Breast epithelium (tissue), 3 donors: ENCODE results near the gene INTS4.
"Not testable (repeated sequence)": the region's sequence is repeated elsewhere in the genome, so short reads cannot be mapped to it uniquely, and the experiment has no call there.

ENCODE experiments used
- POLR2A ChIP-seq: fragments of 450-650 bp; IDR thresholded peaks from one replicate; pipeline ENCODE4 v1.6.1; 2016; ENCODE audit warnings: antibody characterized with exemption, mild to moderate bottlenecking, moderate library complexity
- TF ChIP-seq, protein P1 (sequence below), 3 donors: fragments of 450-650 bp; IDR thresholded peaks; one replicate each; pipeline ENCODE4 v1.5.1; 2016 to 2017; ENCODE audit warnings: antibody characterized with exemption in 3 of 3, mild to moderate bottlenecking in 3 of 3, moderate library complexity in 3 of 3

DNA sequence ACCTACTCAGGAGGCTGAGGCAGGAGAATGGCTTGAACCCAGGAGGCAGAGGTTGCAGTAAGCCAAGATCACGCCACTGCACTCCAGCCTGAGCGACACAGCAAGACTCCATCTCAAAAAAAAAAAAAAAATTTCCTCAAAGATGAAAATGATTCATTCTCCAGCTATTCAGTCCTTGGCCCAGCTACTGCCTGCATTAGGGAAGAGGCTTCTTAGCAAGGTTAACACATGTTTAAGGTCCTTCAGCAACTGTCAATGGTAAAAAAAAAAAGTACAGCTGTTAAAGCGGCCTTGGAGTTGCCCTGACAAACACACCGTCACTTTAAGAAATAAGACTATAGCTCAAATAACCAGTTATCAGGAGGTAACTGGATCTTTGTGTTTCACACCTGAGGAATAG, 116.2 kb downstream of the INTS4 start:
- TF ChIP-seq, protein P1, sequence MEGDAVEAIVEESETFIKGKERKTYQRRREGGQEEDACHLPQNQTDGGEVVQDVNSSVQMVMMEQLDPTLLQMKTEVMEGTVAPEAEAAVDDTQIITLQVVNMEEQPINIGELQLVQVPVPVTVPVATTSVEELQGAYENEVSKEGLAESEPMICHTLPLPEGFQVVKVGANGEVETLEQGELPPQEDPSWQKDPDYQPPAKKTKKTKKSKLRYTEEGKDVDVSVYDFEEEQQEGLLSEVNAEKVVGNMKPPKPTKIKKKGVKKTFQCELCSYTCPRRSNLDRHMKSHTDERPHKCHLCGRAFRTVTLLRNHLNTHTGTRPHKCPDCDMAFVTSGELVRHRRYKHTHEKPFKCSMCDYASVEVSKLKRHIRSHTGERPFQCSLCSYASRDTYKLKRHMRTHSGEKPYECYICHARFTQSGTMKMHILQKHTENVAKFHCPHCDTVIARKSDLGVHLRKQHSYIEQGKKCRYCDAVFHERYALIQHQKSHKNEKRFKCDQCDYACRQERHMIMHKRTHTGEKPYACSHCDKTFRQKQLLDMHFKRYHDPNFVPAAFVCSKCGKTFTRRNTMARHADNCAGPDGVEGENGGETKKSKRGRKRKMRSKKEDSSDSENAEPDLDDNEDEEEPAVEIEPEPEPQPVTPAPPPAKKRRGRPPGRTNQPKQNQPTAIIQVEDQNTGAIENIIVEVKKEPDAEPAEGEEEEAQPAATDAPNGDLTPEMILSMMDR (IDR thresholded peaks at IDR 0.05) = not testable (repeated sequence)
- not testable (repeated sequence) for TF ChIP-seq POLR2A
